ENCODE data around the gene NUDT16L1.

GRCh38 chr16:4648917-4649316 lies 44.4 kb upstream of the NUDT16L1 start:
- no peak for TF ChIP-seq EZH2 (IDR thresholded peaks at IDR 0.05)
- TF ChIP-seq POLR2AphosphoS5 (IDR thresholded peaks at IDR 0.05; ENCODE audit: borderline replicate concordance, low read depth, low read length), result no peak
